ENCODE results near the gene TLR1. TPM values are rescaled to one million over a fixed set of nuclear protein-coding genes. Genes with fewer than 3 reads are reported as not detected.

The TLR1 gene
- total RNA-seq, result 2.1 and 2.5 TPM in 2 replicates

GRCh38 chr4:38804654-38805295 lies at the start of gene TLR1:
Gene TLR1 (minus strand): TSS chr4:38804791. CDS start chr4:38798831, 5,960 bp downstream.

GRCh38 chr4:38782452-38783108 lies 22.0 kb downstream of the TLR1 start, which contains the start of gene TLR10:
Gene TLR10 (minus strand): TSS chr4:38782990. CDS start chr4:38775590, 7,400 bp downstream.

Other genes starting within 250 kb of the TLR1 start
- 13.4 and 14.3 TPM in 2 replicates for gene KLF3, start 140.6 kb downstream of the TLR1 start, total RNA-seq
- not detected in 2 replicates for gene TLR10, start 21.8 kb downstream of the TLR1 start, total RNA-seq
- gene TLR6, start 52.0 kb upstream of the TLR1 start, total RNA-seq, result 3.0 and 4.4 TPM in 2 replicates
- gene FAM114A1, start 63.0 kb upstream of the TLR1 start, total RNA-seq, result 453 and 465 TPM in 2 replicates
- 3.5 and 10.8 TPM in 2 replicates for gene TMEM156, start 227.6 kb upstream of the TLR1 start, total RNA-seq